Stomach (tissue), 9 donors: ENCODE results near the gene TTC8. TPM values are rescaled to one million over a fixed set of nuclear protein-coding genes. Genes with fewer than 3 reads are reported as not detected.
"Not testable (repeated sequence)": the region's sequence is repeated elsewhere in the genome, so short reads cannot be mapped to it uniquely, and the experiment has no call there.

Experiments
- DNase-seq, 2 donors: peaks; one replicate each; pipeline versions ENCODE4 v3.0.0 to v3.0.0-alpha.2; 2013 to 2019
- H3K27ac ChIP-seq, 5 donors: fragments of 200-600 bp in 4 of 5; sonication (generic) in 4 of 5; one replicate each; pipeline ENCODE4 v1.5.1; 2013 to 2019; ENCODE audit warnings: mild to moderate bottlenecking in 1 of 5, moderate library complexity in 1 of 5
- H3K27me3 ChIP-seq, 3 donors: fragments of 200-600 bp; sonication (generic); one replicate each; pipeline ENCODE4 v1.5.1; 2017 to 2019; ENCODE audit warnings: mixed run types in 1 of 3
- H3K36me3 ChIP-seq, 4 donors: fragments of 200-600 bp; sonication (generic); 1 replicate in 3 of 4; 2 replicates in 1 of 4; pipeline ENCODE4 v1.5.1; 2016 to 2019
- H3K4me1 ChIP-seq, 4 donors: fragments of 200-600 bp; sonication (generic); one replicate each; pipeline ENCODE4 v1.5.1; 2016 to 2019
- H3K4me3 ChIP-seq, 4 donors: fragments of 200-600 bp; sonication (generic) in 3 of 4; one replicate each; pipeline ENCODE4 v1.5.1; 2016 to 2019; ENCODE audit warnings: mild to moderate bottlenecking in 1 of 4
- H3K9me3 ChIP-seq, 4 donors: fragments of 200-600 bp; sonication (generic); one replicate each; pipeline ENCODE4 v1.5.1; 2016 to 2019
- EP300 ChIP-seq: sonication (generic); formaldehyde crosslinking; IDR thresholded peaks from one replicate; pipeline ENCODE4 v1.6.1; 2017; ENCODE audit warnings: antibody characterized with exemption
- POLR2A ChIP-seq, 4 donors: fragments of 450-650 bp; IDR thresholded peaks; one replicate each; pipeline ENCODE4 v1.6.1; 2016; ENCODE audit warnings: antibody characterized with exemption in 4 of 4, control low read depth in 2 of 4, mild to moderate bottlenecking in 1 of 4, moderate library complexity in 1 of 4
- POLR2AphosphoS5 ChIP-seq, 3 donors: sonication (generic); formaldehyde crosslinking; IDR thresholded peaks; one replicate each; pipeline ENCODE4 v1.6.1; 2016; ENCODE audit warnings: antibody characterized with exemption in 3 of 3
- WGBS, 5 donors: extraction: QIAGEN DNeasy Blood & Tissue Kit in 3 of 5; methylation state at CpG; one replicate each; pipeline versions ENCODE4 v1.1.5 to v1.1.7; 2013 to 2018; 5-methylcytosine and 5-hydroxymethylcytosine counted together
- intact Hi-C: fragments of 100-400 bp; cut with DNase I; formaldehyde crosslinking; loops from one replicate; pipeline ENCODE4 v1.15.1; 2023; ENCODE audit warnings: low total_unique reads
- polyA plus RNA-seq, 3 donors: library from polyadenylated mRNA; stranded (reverse); fragments of 200-250 nt; gene quantifications; one replicate each; pipeline ENCODE4 v1.2.3, GENCODE V29; 2013
- total RNA-seq, 5 donors: library from RNA; depleted of rRNA; stranded (reverse); fragments of >200 nt; gene quantifications; one replicate each; pipeline versions ENCODE4 v1.1.0 to v1.2.3, GENCODE V29; 2014 to 2016
- TF ChIP-seq, protein P1 (sequence below), 7 experiments: fragments of 450-650 bp in 4 of 7; fragments of 200-600 bp in 3 of 7; sonication (generic) in 3 of 7; IDR thresholded peaks; one replicate each; pipeline ENCODE4 v1.5.1; 2016 to 2019; ENCODE audit warnings: antibody characterized with exemption in 7 of 7, control low read depth in 2 of 7, mild to moderate bottlenecking in 1 of 7
- donor health status: healthy with polysubstance abuse.
- donor health status: Bipolar disorder and iron deficiency.
- donor health status: healthy.

Gene TTC8
- total and polyA plus RNA-seq, 8 donors, result 2.7 to 53.1 (median 8.7) TPM; not detected in 1

GRCh38 chr14:88786715-88787114, 37.7 kb upstream of the TTC8 start:
- Histone ChIP-seq H3K4me1 (peaks cover 2 to 14% (median 7%) of the 10 kb centered on the region in 4 donors), H3K36me3 (no peaks in the 10 kb centered on the region), H3K27me3 (peaks cover 0 to 2% (median 0%) of the 10 kb centered on the region in 3 donors), H3K27ac (no peak overlapping the region), H3K4me3 (no peak overlapping the region), H3K9me3 (peaks cover 0 to 16% (median 12%) of the 10 kb centered on the region in 4 donors)
- TF ChIP-seq EP300 (no peak), POLR2AphosphoS5 (IDR thresholded peaks at IDR 0.05) (no peak), POLR2A (IDR thresholded peaks at IDR 0.05) (no peak)
- TF ChIP-seq, protein P1, sequence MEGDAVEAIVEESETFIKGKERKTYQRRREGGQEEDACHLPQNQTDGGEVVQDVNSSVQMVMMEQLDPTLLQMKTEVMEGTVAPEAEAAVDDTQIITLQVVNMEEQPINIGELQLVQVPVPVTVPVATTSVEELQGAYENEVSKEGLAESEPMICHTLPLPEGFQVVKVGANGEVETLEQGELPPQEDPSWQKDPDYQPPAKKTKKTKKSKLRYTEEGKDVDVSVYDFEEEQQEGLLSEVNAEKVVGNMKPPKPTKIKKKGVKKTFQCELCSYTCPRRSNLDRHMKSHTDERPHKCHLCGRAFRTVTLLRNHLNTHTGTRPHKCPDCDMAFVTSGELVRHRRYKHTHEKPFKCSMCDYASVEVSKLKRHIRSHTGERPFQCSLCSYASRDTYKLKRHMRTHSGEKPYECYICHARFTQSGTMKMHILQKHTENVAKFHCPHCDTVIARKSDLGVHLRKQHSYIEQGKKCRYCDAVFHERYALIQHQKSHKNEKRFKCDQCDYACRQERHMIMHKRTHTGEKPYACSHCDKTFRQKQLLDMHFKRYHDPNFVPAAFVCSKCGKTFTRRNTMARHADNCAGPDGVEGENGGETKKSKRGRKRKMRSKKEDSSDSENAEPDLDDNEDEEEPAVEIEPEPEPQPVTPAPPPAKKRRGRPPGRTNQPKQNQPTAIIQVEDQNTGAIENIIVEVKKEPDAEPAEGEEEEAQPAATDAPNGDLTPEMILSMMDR (IDR thresholded peaks at IDR 0.05), result no peak
- DNase-seq, result no peak
- intact Hi-C loops, result no loop called here
- WGBS, 5 donors, result 83 to 88% (median 86%) methylated on average over 4 of the region's 4 CpGs

DNA sequence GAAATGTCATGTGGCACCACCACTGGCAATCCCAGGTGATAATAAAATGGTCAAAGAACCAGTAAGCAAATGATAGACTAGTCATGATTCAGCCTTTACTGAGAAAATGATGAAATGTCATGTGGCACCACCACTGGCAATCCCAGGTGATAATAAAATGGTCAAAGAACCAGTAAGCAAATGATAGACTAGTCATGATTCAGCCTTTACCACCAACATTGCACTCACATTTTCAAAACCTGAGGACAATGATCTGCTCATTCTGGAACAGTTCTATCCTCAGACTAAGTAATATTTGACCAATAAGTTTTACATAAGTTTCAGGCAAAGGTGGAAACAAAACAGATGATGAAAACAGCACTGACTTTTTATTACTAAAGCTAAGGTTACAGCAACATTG, 34.9 kb upstream of the TTC8 start:
- H3K9me3 ChIP-seq, H3K36me3 ChIP-seq, intact Hi-C loops, H3K27ac ChIP-seq, H3K4me3 ChIP-seq, DNase-seq: not testable (repeated sequence)
- H3K27me3 ChIP-seq, result peaks cover 0 to 10% (median 0%) of the 10 kb centered on the region in 3 donors
- peaks cover 15 to 26% (median 20%) of the 10 kb centered on the region in 4 donors for H3K4me1 ChIP-seq

DNA sequence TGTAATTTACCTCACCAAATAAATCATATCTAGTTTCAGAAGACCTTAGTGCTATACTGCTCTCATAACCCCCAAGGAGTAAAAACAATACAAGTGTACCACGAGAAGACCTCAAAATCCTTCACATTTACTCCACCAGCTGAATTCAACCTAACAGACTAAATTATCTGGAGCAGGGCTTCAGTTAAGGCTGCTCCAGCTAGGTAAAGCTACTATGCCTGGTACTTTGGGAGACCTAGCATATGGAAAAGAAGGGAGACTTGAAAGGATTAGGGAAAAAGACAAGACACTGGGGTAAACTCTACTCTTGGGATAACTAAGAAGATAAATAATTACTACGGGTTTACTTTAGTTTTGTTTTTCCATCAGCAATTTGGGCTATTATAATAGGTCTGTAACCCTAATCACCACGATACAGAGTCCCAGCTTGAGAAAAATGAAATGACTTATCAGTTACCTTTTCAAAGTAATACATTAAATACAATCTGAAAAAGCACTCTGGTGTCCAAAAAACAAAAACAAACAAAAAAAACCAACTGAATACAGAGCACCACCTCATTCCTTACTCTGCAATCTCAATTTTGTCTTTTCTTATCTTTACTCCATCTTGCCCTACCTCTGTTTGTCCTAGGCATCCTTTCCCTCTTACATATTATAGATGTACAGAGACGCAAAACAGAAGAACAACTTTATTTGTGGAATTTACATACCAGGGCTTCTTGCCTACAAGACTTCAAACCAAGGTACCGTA, 33.8 kb upstream of the TTC8 start:
- Histone ChIP-seq H3K4me3 (no peak overlapping the region), H3K27me3 (peaks cover 0 to 10% (median 0%) of the 10 kb centered on the region in 3 donors), H3K4me1 (peaks cover 15 to 26% (median 20%) of the 10 kb centered on the region in 4 donors), H3K36me3 (no peaks in the 10 kb centered on the region), H3K9me3 (no peaks in the 10 kb centered on the region), H3K27ac (no peak overlapping the region)
- 78 to 85% (median 83%) methylated on average over 5 of the region's 5 CpGs for WGBS, 5 donors
- no peak for TF ChIP-seq POLR2AphosphoS5 (IDR thresholded peaks at IDR 0.05)
- no peak for TF ChIP-seq EP300
- TF ChIP-seq, protein P1 (IDR thresholded peaks at IDR 0.05), result no peak
- no peak for TF ChIP-seq POLR2A (IDR thresholded peaks at IDR 0.05)
- DNase-seq, result no peak
- intact Hi-C loops, result no loop called here

GRCh38 chr14:88791252-88791621, 33.2 kb upstream of the TTC8 start:
- no peak for DNase-seq
- H3K27me3 ChIP-seq, result peaks cover 0 to 10% (median 0%) of the 10 kb centered on the region in 3 donors
- H3K27ac ChIP-seq, result no peak overlapping the region
- peak overlapping the region in 1 of 4 donors; percentile 89 for H3K4me3 ChIP-seq
- intact Hi-C loops, result no loop called here
- no peak for TF ChIP-seq POLR2A (IDR thresholded peaks at IDR 0.05)
- TF ChIP-seq, protein P1 (IDR thresholded peaks at IDR 0.05), result no peak
- no peak for TF ChIP-seq EP300
- TF ChIP-seq POLR2AphosphoS5 (IDR thresholded peaks at IDR 0.05), result no peak
- no peaks in the 10 kb centered on the region for H3K36me3 ChIP-seq
- WGBS, 5 donors, result 57 to 61% (median 58%) methylated on average over 3 of the region's 3 CpGs
- H3K9me3 ChIP-seq, result no peaks in the 10 kb centered on the region
- peaks cover 15 to 26% (median 20%) of the 10 kb centered on the region in 4 donors for H3K4me1 ChIP-seq
